GM19455 (cell line): ENCODE results near the gene HCN2.
"Not testable (repeated sequence)": the region's sequence is repeated elsewhere in the genome, so short reads cannot be mapped to it uniquely, and the experiment has no call there.

Experiments used
- ATAC-seq: cut with Tn5 transposase; IDR thresholded peaks from one replicate; pipeline ENCODE4 v1.9.1; 2021; ENCODE audit not compliant: unreplicated experiment

HCN2 gene

GRCh38 chr19:602391-603301 is 13.0 kb downstream of the HCN2 start:
- no peak for ATAC-seq

- ATAC-seq = not testable (repeated sequence)
These were observed 13.6 kb downstream of the HCN2 start for GRCh38 chr19:603302-603639.

GRCh38 chr19:603779-604178 is 14.1 kb downstream of the HCN2 start:
- not testable (repeated sequence) for ATAC-seq

GRCh38 chr19:604355-604754 is 14.7 kb downstream of the HCN2 start:
- no peak for ATAC-seq

GRCh38 chr19:605061-605971 is 15.6 kb downstream of the HCN2 start:
- not testable (repeated sequence) for ATAC-seq

- ATAC-seq = no peak
These were observed 17.8 kb downstream of the HCN2 start for GRCh38 chr19:607301-608154.

- ATAC-seq = no peak
These were observed 18.7 kb downstream of the HCN2 start for GRCh38 chr19:608155-609003.

- no peak for ATAC-seq
These were observed 19.3 kb downstream of the HCN2 start for GRCh38 chr19:609004-609346.

GRCh38 chr19:610071-610800 is 20.6 kb downstream of the HCN2 start:
- no peak for ATAC-seq

- no peak for ATAC-seq
These were observed 21.3 kb downstream of the HCN2 start for GRCh38 chr19:610801-611480.

- no peak for ATAC-seq
These were observed 21.8 kb downstream of the HCN2 start for GRCh38 chr19:611481-611868.

GRCh38 chr19:612941-613340 is 23.3 kb downstream of the HCN2 start:
- no peak for ATAC-seq

- no peak for ATAC-seq
These were observed 24.3 kb downstream of the HCN2 start for GRCh38 chr19:613732-614567.

GRCh38 chr19:615619-616018 is 25.9 kb downstream of the HCN2 start:
- ATAC-seq = no peak

- ATAC-seq = no peak
These were observed 26.5 kb downstream of the HCN2 start for GRCh38 chr19:616062-616700.

- no peak for ATAC-seq
These were observed 27.3 kb downstream of the HCN2 start for GRCh38 chr19:616747-617526.
